K562 (cell line): ENCODE results near the gene NXT1. TPM values are rescaled to one million over a fixed set of nuclear protein-coding genes. Genes with fewer than 3 reads are reported as not detected.

Source experiments
- KDM2B ChIP-seq: fragments of 250-450 bp; sonication (Bioruptor Pico); IDR thresholded peaks from 2 replicates; pipeline ENCODE4 v1.8.0; 2021; ENCODE audit warnings: mild to moderate bottlenecking, moderate library complexity
- MAFF ChIP-seq: IDR thresholded peaks from 2 replicates; pipeline ENCODE4 v1.6.1; 2012; ENCODE audit warnings: low read length, improper control_type of control experiment
- NR2F6 ChIP-seq: fragments of 450-650 bp; formaldehyde crosslinking; IDR thresholded peaks from 2 replicates; pipeline ENCODE4 v1.4.0; 2020; ENCODE audit warnings: mild to moderate bottlenecking
- RBFOX2 ChIP-seq: fragments of 200-400 bp; formaldehyde crosslinking; IDR thresholded peaks from 2 replicates; pipeline ENCODE4 v1.6.1; 2017; ENCODE audit warnings: low read depth, mild to moderate bottlenecking, low read length, moderate library complexity
- RREB1 ChIP-seq: fragments of 250-450 bp; sonication (Bioruptor Pico); IDR thresholded peaks from 2 replicates; pipeline ENCODE4 v1.4.0; 2020
- SAP30 ChIP-seq: fragments of 200-600 bp; sonication (generic); IDR thresholded peaks from 2 replicates; pipeline ENCODE4 v1.6.1; 2012; ENCODE audit warnings: borderline replicate concordance, low read depth, mild to moderate bottlenecking, moderate library complexity, low read length, control low read depth, inconsistent platforms; ENCODE audit not compliant: insufficient read depth, poor library complexity, severe bottlenecking
- SRF ChIP-seq, 2 experiments: fragments of 250-450, 450-650 bp in 1 of 2; sonication (Bioruptor Pico) in 1 of 2; sonication (generic) in 1 of 2; formaldehyde crosslinking; IDR thresholded peaks; 2 replicates each; pipeline versions ENCODE4 v1.5.0 to v1.5.1; 2020 to 2022; ENCODE audit warnings: mild to moderate bottlenecking in 1 of 2, missing genetic modification reagents in 1 of 2
- TCF3 ChIP-seq: sonication (generic); formaldehyde crosslinking; IDR thresholded peaks from 2 replicates; pipeline ENCODE4 v1.4.0; 2020; ENCODE audit warnings: mild to moderate bottlenecking, missing genetic modification reagents
- ZNF583 ChIP-seq: fragments of 250-450 bp; sonication (Bioruptor Pico); IDR thresholded peaks from 2 replicates; pipeline ENCODE4 v1.4.0; 2020
- polyA plus RNA-seq, 8 experiments: library from polyadenylated mRNA; depleted of rRNA in 4 of 8; stranded (reverse) in 5 of 8; unstranded in 3 of 8; fragments of >200 nt; fragmentation: Nextera tagmentation in 2 of 8; fragmentation: Illumina TruSeq in 1 of 8; extraction: Ambion mirVana in 2 of 8; extraction: Trizol in 1 of 8; gene quantifications; 2 replicates each; pipeline versions ENCODE4 v1.2.1 to v1.2.3, GENCODE V29; 2011 to 2014; ENCODE audit warnings: inconsistent platforms in 1 of 8, missing spikeins in 1 of 8
- total RNA-seq, 7 experiments: library from RNA; depleted of rRNA in 6 of 7; stranded (reverse); fragments of >200 nt in 6 of 7; fragmentation: Illumina TruSeq in 2 of 7; extraction: Trizol in 2 of 7; gene quantifications; 2 replicates each; pipeline versions ENCODE4 v1.2.1 to v1.2.3, GENCODE V29; 2011 to 2021; ENCODE audit warnings: low replicate concordance in 1 of 7
- TF ChIP-seq, protein P1 (sequence below), 2 experiments: fragments of 450-650 bp in 1 of 2; sonication (generic) in 1 of 2; formaldehyde crosslinking; conservative IDR thresholded peaks; 2 replicates each; pipeline versions ENCODE4 v1.4.0 to v1.8.1; 2020 to 2022; ENCODE audit warnings: mild to moderate bottlenecking in 1 of 2, missing genetic modification reagents in 1 of 2

Gene NXT1
- total and polyA plus RNA-seq, 9 of the 15 experiments (the other 6 are each of a cell fraction or from before 2014, with no cell fraction given): 7.7 to 50.9 (median 35.6) TPM

DNA sequence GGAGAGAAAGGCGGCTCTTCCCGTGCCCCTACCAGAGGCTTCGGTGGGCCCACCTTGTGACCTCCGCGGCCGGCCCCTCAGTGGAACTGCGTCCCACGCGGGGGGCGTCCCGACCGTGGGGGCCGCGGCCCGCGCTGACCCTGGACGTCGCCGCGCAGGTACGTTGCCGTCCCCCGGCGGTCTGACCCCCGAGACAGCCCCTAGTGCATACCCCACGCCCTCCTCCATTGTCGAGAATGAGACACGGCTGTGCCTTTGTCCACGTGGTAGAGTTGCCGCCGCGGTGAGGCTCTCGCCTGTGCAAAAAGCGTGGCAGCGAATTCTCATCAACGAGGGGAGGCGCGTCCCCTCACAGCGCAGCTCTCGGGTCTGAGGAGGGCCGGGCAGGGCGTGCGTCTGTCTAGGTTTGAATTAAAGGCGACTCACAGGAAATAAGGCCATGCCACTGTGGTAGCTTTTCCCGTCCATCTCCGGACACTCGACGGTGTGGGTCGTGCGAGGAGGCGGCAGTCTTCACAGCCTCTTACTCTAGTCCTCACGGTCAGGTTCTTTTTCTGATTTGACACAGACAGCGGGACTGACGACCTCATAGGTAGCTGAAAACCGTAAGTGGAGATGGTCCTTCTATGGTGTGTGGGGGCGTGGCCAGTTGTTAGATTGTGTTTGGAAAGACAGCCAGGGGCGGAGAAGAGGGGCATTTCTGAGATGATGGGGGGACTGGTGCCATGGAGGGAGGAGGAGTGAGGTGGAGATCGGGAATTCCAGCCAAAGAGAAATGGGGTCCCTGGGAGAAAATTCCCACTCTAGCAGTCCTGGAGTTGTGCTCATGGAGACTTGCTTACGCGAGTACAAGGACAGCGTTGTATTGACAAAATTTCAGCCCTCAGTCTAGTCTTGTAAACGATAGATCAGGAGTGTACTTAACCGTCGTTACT, 580 bp downstream of the NXT1 start (continued):
- TF ChIP-seq ZNF583 (CRISPR knock-in tag) (no peak), RREB1 (CRISPR knock-in tag) (no peak), MAFF (no peak), SRF (CRISPR knock-in tag; IDR thresholded peaks at IDR 0.05) (no peak), RBFOX2 (peak; percentile 63), SAP30 (peak; percentile 52), TCF3 (CRISPR knock-in tag) (no peak), NR2F6 (CRISPR knock-in tag) (no peak), KDM2B (CRISPR knock-in tag) (no peak)
- TF ChIP-seq, protein P1, sequence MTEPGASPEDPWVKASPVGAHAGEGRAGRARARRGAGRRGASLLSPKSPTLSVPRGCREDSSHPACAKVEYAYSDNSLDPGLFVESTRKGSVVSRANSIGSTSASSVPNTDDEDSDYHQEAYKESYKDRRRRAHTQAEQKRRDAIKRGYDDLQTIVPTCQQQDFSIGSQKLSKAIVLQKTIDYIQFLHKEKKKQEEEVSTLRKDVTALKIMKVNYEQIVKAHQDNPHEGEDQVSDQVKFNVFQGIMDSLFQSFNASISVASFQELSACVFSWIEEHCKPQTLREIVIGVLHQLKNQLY (CRISPR knock-in tag; conservative IDR thresholded peaks at IDR 0.05): no peak
